Measurements from ENCODE around the gene UNC79.

UNC79 gene

DNA sequence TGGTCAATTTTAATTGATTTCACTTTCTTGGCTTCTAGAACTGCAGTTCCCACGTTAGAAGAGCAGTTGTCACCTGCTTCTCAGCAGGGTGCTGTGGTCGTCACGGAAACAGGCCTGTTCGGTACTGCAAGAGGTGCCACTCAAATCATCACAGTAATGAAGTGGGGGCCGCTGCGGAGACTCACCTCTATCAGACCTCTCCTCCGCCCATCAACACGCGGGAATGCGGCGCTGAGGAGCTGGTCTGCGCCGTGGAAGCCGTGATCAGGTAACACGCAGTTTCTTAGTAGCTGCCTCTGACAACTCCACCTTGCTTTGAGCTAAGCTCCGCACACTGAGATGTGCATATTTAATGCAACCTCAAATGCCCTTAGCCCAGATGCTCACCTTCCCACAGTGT lies 107.2 kb downstream of the UNC79 start:
- CTCF ChIA-PET, result interaction anchor here (0.7 to 2.1 kb wide), 5 partner anchors 8 to 331 kb away, joined by 3 to 12 read pairs (median 3); partner anchors contain the start of genes GON7 and UBR7
- no peak for TF ChIP-seq CTCF (IDR thresholded peaks at IDR 0.05; ENCODE audit: control extremely low read depth, extremely low read depth, low read depth, missing control alignments)
- POLR2A ChIA-PET, result no interaction called here

GRCh38 chr14:93538413-93538812 lies 107.7 kb downstream of the UNC79 start:
- TF ChIP-seq CTCF (IDR thresholded peaks at IDR 0.05; ENCODE audit: control extremely low read depth, extremely low read depth, low read depth, missing control alignments), result no peak
- no peak for DNase-seq (ENCODE audit: extremely low spot score)
- ChIA-PET CTCF (interaction anchor here (0.7 to 2.1 kb wide), 4 partner anchors 9 to 331 kb away, joined by 3 to 12 read pairs (median 4); partner anchors contain the start of genes GON7 and UBR7), POLR2A (no interaction called here)

More for the DNA sequence above, 107.2 kb downstream of the UNC79 start:
- DNase-seq (ENCODE audit: extremely low spot score), result no peak

DNA sequence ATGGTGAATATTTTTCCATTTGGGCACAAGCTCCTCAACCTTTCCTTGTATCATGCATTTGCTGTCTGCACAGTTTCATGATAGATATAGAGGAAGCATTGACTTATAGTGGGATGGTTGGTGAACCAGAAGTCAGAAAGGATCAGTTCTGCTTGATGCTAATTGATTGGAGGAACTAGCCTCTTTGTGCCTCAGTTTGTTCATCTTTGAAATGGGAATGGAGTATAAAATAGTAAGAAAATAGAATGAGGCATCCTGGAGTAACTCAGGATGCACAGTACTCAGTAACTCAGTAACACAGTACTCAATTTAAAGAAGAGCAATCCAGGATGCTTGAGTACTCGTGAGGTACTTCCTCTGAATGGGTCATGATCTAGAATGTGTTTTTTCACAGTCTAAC lies 109.5 kb downstream of the UNC79 start:
- POLR2A ChIA-PET, result no interaction called here
- no peak for TF ChIP-seq CTCF (IDR thresholded peaks at IDR 0.05; ENCODE audit: control extremely low read depth, extremely low read depth, low read depth, missing control alignments)
- CTCF ChIA-PET, result interaction anchor here (1.4 to 1.5 kb wide), 2 partner anchors 12 to 281 kb away, joined by 3 read pairs; no protein-coding TSS in a partner anchor

GRCh38 chr14:93543766-93544165 lies 113.0 kb downstream of the UNC79 start:
- TF ChIP-seq CTCF (IDR thresholded peaks at IDR 0.05; ENCODE audit: control extremely low read depth, extremely low read depth, low read depth, missing control alignments), result peak; percentile 56
- ChIA-PET POLR2A (no interaction called here), CTCF (interaction anchor here (1.0 to 1.3 kb wide), 2 partner anchors 9 to 336 kb away, joined by 3 to 9 read pairs; partner anchors contain the start of genes GON7 and UBR7)
- no peak for DNase-seq (ENCODE audit: extremely low spot score)

More for the DNA sequence above, 109.5 kb downstream of the UNC79 start:
- no peak for DNase-seq (ENCODE audit: extremely low spot score)

DNA sequence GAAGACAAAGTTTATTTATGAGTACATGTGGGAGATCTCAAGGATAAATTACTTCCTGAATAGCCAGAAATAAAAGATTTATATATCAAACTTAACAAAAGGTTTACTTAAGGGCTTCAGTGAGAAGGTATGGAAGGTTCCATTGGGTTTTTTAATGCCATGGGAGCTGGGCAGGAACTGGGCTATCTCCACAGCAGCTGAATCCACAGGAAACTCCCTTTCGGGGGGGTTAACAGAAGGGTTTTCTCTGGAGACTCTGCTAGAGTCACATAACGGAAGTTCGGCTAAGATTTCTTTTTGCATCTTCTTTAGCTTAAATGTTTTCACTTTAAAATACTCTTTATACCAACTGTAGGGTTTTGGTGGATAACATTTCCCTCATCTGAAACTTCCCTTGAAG lies 113.5 kb downstream of the UNC79 start:
- ChIA-PET POLR2A (no interaction called here), CTCF (interaction anchor here (1.0 kb wide), 1 partner anchor 10 kb away, joined by 9 read pairs; no protein-coding TSS in a partner anchor)
- DNase-seq (ENCODE audit: extremely low spot score), result no peak
- no peak for TF ChIP-seq CTCF (IDR thresholded peaks at IDR 0.05; ENCODE audit: control extremely low read depth, extremely low read depth, low read depth, missing control alignments)

DNA sequence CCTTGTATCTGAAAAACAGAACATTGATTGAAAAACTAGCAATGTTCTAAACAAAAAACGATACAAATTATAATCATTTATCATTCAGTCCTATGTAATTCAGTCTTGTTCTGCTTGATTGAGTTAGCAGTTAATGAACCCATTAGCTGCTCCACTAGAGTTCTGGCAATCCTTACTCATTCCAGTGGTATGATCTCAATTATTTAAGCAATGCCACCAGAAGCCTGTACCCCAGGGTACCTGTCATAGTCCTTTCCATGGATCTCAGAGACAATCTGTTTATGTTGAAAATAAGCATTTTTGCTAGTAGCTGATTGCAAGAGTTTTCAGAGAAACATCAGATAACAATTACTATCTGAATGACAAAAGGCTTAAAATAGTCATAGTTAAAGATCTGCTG lies 115.9 kb downstream of the UNC79 start:
- POLR2A ChIA-PET, result no interaction called here
- CTCF ChIA-PET, result interaction anchor here (0.8 to 1.2 kb wide), 5 partner anchors 12 to 433 kb away, joined by 3 to 6 read pairs (median 3); no protein-coding TSS in a partner anchor
- DNase-seq (ENCODE audit: extremely low spot score), result no peak
- no peak for TF ChIP-seq CTCF (IDR thresholded peaks at IDR 0.05; ENCODE audit: control extremely low read depth, extremely low read depth, low read depth, missing control alignments)

Data from GM10248 (cell line).